AG04449 (cell line): ENCODE results near the gene FOXL3.

Experiments used
- CTCF ChIA-PET: fragments of 350-600 bp; formaldehyde crosslinking; extraction: SDS; loops from one replicate; lab custom pipeline; 2021; ENCODE audit warnings: antibody characterized with exemption; lab: Yijun Ruan, JAX
- POLR2A ChIA-PET: fragments of 400-600, 350-600 bp; formaldehyde crosslinking; extraction: SDS; loops from one replicate; lab custom pipeline; 2020; ENCODE audit warnings: antibody characterized with exemption, inconsistent platforms; lab: Yijun Ruan, JAX
- DNase-seq: peaks from one replicate; pipeline ENCODE4 v3.0.0-alpha.2; 2010; ENCODE audit warnings: low read depth, low spot score
- H3K4me3 ChIP-seq: 2 replicates; pipeline ENCODE4 v1.5.1; 2011; ENCODE audit warnings: low read depth, mild to moderate bottlenecking, control low read depth, low read length
- TF ChIP-seq, protein P1 (sequence below): IDR thresholded peaks from one replicate; pipeline ENCODE4 v1.5.1; 2011; ENCODE audit warnings: mild to moderate bottlenecking, moderate library complexity, low read length, control low read depth, inconsistent platforms; ENCODE audit not compliant: insufficient read depth; ENCODE audit errors: missing control alignments

Gene FOXL3

DNA sequence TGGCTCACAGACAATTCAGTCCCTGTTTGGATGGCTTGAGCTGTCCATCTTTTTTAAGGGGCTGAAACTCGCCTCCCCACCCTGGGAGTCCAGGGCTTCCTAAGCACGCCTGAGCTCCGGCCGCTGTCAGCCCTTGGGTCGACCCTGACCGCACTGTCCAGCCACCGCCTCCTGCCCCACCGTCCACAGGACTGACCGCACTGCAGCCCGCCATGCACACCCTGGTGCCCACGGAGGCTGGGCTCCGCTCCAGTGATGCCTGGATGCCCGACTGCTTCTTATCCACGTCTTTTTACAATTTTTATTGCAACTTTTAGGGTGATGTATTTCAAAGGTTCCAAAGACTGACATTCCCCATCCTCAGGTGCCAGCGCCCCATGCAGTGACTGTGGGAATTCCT, 39.4 kb upstream of the FOXL3 start:
- POLR2A ChIA-PET: no interaction called here
- TF ChIP-seq, protein P1, sequence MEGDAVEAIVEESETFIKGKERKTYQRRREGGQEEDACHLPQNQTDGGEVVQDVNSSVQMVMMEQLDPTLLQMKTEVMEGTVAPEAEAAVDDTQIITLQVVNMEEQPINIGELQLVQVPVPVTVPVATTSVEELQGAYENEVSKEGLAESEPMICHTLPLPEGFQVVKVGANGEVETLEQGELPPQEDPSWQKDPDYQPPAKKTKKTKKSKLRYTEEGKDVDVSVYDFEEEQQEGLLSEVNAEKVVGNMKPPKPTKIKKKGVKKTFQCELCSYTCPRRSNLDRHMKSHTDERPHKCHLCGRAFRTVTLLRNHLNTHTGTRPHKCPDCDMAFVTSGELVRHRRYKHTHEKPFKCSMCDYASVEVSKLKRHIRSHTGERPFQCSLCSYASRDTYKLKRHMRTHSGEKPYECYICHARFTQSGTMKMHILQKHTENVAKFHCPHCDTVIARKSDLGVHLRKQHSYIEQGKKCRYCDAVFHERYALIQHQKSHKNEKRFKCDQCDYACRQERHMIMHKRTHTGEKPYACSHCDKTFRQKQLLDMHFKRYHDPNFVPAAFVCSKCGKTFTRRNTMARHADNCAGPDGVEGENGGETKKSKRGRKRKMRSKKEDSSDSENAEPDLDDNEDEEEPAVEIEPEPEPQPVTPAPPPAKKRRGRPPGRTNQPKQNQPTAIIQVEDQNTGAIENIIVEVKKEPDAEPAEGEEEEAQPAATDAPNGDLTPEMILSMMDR: no peak
- no peak overlapping the region for H3K4me3 ChIP-seq
- no peak for DNase-seq
- CTCF ChIA-PET: interaction anchor here (1.5 kb wide), 1 partner anchor 185 kb away, joined by 3 read pairs; no protein-coding TSS in a partner anchor

DNA sequence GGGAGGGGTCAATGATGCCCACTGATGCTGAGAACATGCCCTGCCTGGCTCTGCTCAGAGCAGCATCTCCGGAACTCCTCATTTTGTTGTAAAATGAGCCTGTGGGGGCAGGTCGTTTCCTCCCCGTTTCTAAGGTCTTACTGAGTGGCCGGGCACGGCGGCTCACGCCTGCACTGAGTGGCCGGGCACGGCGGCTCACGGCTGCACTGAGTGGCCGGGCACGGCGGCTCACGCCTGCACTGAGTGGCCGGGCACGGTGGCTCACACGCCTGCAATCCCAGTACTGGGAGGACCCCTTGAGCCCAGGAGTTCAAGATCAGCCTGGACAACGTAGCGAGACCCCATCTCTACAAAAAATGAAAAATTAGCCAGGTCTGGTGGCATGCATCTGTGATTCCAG, 39.0 kb upstream of the FOXL3 start:
- DNase-seq: no peak
- POLR2A ChIA-PET: no interaction called here
- H3K4me3 ChIP-seq: no peak overlapping the region
- CTCF ChIA-PET: no interaction called here
- TF ChIP-seq, protein P1: no peak

DNA sequence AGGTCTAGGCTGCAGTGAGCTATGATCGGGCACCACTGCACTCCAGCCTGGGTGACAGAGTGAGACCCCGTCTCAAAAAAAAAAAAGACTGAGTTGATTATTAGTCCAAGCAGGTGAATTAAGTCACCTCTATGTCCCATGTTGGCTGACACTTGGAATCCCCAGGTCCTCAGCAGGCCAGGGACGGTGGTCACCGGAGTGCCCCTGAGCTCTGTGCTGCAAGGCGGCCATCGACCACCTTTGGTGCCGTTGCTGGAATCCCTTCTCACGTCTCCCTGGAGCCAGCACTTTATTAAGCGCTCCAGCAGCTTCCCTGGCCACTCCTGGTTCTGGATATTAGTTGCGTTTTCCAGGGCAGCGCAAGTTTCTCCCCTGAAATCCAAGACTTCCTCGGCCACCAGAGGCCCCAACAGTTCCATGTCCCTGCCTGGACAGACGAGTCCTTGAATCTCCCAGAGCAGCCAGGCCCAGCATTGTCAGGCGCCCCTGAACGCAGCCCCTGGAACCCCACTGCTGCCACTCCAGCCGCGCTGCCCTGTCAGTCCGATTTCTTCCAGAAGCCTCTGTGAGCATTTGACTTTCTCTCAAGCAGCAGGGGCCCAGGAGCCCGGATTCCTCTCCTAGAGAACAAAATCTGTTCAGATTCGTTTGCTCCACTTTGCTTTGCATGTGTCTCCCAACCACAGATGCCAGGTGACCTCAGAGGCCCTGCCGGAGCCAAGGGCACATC, 38.4 kb upstream of the FOXL3 start:
- ChIA-PET POLR2A (no interaction called here), CTCF (no interaction called here)
- no peak overlapping the region for H3K4me3 ChIP-seq
- DNase-seq: no peak
- TF ChIP-seq, protein P1: no peak

DNA sequence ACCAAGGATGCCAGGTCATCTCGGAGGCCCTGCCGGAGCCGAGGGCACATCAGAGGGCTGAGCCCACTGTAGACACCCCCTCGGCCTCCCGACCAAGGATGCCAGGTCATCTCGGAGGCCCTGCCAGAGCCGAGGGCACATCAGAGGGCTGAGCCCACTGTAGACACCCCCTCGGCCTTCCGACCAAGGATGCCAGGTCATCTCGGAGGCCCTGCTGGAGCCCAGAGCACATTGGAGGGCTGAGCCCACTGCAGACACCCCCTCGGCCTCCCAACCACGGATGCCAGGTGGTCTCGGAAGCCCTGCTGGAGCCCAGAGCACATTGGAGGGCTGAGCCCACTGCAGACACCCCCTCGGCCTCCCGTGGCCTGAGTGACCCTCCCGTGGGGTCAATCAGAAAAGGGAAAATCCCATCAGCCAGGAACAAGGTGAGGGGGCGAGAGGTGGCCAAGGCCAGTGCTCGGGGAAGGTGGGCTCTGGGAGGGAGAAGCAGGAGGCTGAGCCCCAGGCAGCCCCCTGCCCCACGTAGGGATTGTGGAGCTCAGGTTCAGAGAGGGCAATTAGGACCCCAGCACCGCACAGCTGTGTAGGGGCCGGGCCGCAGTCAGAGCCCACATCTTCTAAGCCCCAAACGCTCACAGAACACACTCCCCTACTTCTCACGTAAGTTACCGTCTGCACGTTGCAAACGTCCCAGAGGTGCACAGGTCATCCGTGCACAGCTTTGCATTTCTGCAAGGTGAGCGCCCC, 37.6 kb upstream of the FOXL3 start:
- ChIA-PET POLR2A (no interaction called here), CTCF (no interaction called here)
- no peak for DNase-seq
- no peak overlapping the region for H3K4me3 ChIP-seq
- TF ChIP-seq, protein P1: no peak

DNA sequence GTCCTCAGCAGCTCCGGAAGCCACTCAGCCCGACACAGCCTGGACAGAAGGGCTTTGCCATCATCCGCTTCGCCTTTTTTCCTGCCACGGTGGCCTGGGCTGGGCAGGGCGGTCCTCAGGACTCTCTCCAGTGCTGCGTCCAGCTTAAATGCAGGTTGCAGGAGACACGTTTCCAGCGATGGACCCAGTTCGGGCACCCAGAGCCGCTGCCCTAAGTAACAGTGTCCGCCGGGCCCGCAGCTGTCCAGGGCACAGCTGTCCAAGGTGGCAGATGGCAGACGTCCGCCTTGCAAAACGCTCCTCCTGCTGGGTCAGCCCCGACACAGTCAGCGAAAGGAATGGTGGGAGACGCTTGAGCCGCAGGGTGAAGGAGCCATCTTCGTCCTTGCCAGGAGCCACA, 37.0 kb upstream of the FOXL3 start:
- no peak for DNase-seq
- no peak overlapping the region for H3K4me3 ChIP-seq
- POLR2A ChIA-PET: no interaction called here
- TF ChIP-seq, protein P1: no peak
- CTCF ChIA-PET: no interaction called here
